Measurements from ENCODE around the gene NHLRC3.
A peak's percentile ranks its signal among the peaks of the same experiment; 100 is the strongest.

Gene NHLRC3

DNA sequence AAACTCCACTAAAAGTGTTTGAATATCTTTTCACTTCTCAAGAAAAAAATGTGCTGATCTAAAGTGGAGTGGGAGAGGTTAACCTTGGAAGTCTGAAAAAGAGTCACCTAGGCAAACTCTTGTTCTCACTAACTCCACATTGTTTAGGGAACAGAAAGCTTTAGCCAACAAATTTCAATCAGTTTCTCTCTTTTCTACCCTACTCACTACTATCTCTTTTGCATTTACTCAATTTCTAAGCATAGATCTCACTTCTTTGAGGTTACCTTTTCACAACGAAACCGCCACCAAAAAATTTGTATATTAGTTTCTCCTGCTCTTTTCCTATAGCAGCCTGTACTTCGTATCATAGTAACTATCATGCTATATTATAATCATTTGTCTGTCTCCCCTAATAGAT is 6.3 kb downstream of the NHLRC3 start:
- no peak overlapping the region for H3K27ac ChIP-seq
- TF ChIP-seq, protein P1, sequence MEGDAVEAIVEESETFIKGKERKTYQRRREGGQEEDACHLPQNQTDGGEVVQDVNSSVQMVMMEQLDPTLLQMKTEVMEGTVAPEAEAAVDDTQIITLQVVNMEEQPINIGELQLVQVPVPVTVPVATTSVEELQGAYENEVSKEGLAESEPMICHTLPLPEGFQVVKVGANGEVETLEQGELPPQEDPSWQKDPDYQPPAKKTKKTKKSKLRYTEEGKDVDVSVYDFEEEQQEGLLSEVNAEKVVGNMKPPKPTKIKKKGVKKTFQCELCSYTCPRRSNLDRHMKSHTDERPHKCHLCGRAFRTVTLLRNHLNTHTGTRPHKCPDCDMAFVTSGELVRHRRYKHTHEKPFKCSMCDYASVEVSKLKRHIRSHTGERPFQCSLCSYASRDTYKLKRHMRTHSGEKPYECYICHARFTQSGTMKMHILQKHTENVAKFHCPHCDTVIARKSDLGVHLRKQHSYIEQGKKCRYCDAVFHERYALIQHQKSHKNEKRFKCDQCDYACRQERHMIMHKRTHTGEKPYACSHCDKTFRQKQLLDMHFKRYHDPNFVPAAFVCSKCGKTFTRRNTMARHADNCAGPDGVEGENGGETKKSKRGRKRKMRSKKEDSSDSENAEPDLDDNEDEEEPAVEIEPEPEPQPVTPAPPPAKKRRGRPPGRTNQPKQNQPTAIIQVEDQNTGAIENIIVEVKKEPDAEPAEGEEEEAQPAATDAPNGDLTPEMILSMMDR (conservative IDR thresholded peaks at IDR 0.05) = no peak
- no peak for TF ChIP-seq ZFX (IDR thresholded peaks at IDR 0.05)

DNA sequence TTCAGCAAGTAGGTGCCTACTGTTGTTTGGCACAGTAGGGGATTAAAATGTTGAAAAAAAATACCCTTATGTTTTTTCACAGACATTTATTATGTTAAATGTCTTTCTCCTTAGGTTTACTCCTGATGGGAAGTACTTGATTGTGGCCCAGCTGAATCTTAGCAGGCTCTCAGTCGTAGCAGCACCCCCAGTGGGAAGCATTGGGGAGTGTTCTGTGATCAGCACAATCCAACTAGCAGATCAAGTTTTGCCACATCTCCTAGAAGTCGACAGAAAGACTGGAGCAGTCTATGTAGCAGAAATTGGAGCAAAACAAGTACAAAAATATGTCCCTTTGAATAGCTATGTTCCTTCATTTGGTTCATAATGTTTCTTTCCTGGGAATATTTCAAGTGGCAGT is 9.3 kb downstream of the NHLRC3 start:
- no peak for TF ChIP-seq ZFX (IDR thresholded peaks at IDR 0.05)
- TF ChIP-seq, protein P1 (conservative IDR thresholded peaks at IDR 0.05) = peak; percentile 44

DNA sequence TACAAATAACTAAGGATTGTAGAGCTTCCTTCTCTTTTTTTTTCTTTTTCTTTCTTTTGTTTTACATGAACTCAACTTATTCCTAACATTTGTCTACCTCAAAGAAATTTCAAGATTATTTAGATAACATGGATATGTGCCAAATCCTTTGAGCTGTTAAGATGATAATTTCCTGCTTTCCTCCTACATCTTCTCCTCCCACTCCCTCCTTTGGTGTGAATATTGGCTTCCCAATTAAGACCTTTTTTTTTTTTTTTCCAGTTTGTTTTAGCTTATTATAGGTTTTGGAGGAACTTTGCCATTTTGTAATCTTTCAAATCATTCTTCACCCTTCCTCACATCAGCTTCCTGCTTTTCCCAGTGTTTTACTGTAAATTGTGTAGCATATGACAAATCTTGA is 10.6 kb downstream of the NHLRC3 start:
- H3K27ac ChIP-seq = no peak overlapping the region

More for the DNA sequence above, 9.3 kb downstream of the NHLRC3 start:
- H3K27ac ChIP-seq = no peak overlapping the region

DNA sequence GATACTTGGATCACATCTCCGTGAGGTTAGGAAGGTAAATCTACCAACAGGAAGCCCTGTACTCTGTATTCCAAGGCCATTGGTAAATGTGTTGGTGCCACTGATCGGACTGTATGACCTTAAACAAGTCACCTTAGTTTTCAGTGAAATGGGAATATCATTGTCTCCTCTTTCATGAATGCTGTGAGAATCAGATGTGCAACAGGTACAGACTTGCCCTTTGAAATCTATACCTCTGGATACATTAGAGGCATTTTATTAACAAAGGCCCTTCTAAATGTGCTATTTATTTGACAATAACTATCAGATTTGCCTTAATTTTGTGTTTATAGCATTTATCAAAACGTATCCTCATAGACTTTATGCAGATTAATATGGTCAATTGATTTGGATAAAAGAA is 11.0 kb downstream of the NHLRC3 start:
- TF ChIP-seq, protein P1 (conservative IDR thresholded peaks at IDR 0.05) = no peak
- TF ChIP-seq ZFX (IDR thresholded peaks at IDR 0.05) = no peak
- H3K27ac ChIP-seq = no peak overlapping the region

More for the DNA sequence above, 10.6 kb downstream of the NHLRC3 start:
- no peak for TF ChIP-seq ZFX (IDR thresholded peaks at IDR 0.05)
- TF ChIP-seq, protein P1 (conservative IDR thresholded peaks at IDR 0.05) = no peak

DNA sequence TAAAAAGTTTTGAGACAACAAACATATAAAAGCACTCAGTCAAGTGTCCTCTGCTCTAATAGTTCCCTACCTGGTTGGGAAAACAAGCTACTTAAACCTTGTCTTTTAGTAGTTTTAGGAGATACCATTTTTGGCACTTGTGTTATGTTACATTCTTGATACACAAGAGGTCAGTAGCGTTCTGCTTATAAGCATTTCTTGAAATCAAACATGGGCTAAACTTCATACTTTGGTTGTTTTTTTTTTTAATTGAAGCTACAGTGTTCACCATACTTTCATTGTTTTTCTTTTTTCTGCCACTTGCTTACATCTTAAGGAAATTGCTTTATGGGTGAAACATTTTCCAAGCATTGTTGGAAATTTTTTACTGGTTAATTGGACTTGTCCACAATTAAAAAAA is 12.9 kb downstream of the NHLRC3 start:
- H3K27ac ChIP-seq = no peak overlapping the region
- TF ChIP-seq, protein P1 (conservative IDR thresholded peaks at IDR 0.05) = peak; percentile 53
- TF ChIP-seq ZFX (IDR thresholded peaks at IDR 0.05) = no peak

DNA sequence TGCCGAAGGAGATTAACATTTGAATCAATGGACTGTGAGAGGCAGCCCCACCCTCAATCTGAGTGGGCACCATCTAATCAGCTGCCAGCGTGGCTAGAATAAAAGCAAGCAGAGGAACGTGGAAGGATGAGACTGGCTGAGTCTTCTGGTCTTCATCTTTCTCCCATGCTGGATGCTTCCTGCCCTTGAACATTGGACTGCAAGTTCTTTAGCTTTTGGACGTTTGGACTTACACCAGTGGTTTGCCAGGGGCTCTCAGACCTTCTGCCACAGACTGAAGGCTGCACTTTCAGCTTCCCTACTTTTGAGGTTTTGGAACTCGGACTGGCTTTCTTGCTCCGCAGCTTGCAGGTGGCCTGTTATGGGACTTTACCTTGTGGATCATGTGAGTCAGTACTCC is 14.7 kb downstream of the NHLRC3 start:
- no peak for TF ChIP-seq ZFX (IDR thresholded peaks at IDR 0.05)
- TF ChIP-seq, protein P1 (conservative IDR thresholded peaks at IDR 0.05) = no peak
- no peak overlapping the region for H3K27ac ChIP-seq

DNA sequence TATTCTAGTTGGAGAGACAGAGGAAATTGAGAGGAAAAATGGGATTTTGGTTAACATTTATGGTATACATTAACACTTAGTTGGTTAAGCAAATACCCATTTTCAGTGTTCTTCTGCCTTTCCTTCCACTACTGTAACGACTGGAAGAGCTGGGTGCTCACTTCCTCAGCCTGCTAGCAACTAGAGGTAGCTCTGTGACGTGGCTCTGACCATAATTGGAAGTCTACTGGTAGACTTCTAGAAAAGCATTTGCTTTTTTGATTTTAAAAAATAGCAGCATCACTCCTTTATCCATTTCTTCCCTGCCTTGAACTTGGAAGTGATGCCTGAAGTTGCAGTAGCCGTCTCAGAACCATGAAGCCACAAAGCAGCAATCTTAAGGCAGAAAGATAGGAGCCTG is 15.9 kb downstream of the NHLRC3 start:
- H3K27ac ChIP-seq = no peak overlapping the region
- TF ChIP-seq, protein P1 (conservative IDR thresholded peaks at IDR 0.05) = no peak
- no peak for TF ChIP-seq ZFX (IDR thresholded peaks at IDR 0.05)

Measured in C4-2B (cell line).